ENCODE measurements around the gene NUDCD3.

GRCh38 chr7:44348300-44348699 is 142.2 kb downstream of the NUDCD3 start:
- TF ChIP-seq CTCF (IDR thresholded peaks at IDR 0.05) (no peak), EP300 (IDR thresholded peaks at IDR 0.05) (no peak)

Data from suprapubic skin (tissue), 3 donors.